PC-9 (cell line): ENCODE measurements around the gene CCDC18. TPM values are rescaled to one million over a fixed set of nuclear protein-coding genes. Genes with fewer than 3 reads are reported as not detected.
"Not testable (repeated sequence)": the region's sequence is repeated elsewhere in the genome, so short reads cannot be mapped to it uniquely, and the experiment has no call there.

ENCODE experiments used
- BruUV-seq: library from RNA; stranded (reverse); fragments of 400-500 nt; replicated peaks from 2 replicates; lab custom pipeline; 2021; lab: Mats Ljungman, UMichigan
- CTCF ChIA-PET: fragments of 300-600 bp; sonication (Branson Sonifier 250); formaldehyde crosslinking; loops from one replicate; lab custom pipeline; 2022; ENCODE audit warnings: antibody characterized with exemption; lab: Charles Lee
- POLR2A ChIA-PET: fragments of 300-600 bp; sonication (Branson Sonifier 250); formaldehyde crosslinking; loops from one replicate; lab custom pipeline; 2022; ENCODE audit warnings: antibody characterized with exemption; ENCODE audit not compliant: unreplicated experiment; lab: Charles Lee
- DNase-seq, 2 experiments: peaks; one replicate each; pipeline versions ENCODE4 v3.0.0 to v3.0.0-alpha.2; 2015 to 2022; ENCODE audit warnings: mixed read lengths in 1 of 2
- H2AFZ ChIP-seq: fragments of 200-600 bp; sonication (generic); 2 replicates; pipeline ENCODE4 v1.8.1; 2017; ENCODE audit warnings: antibody characterized with exemption
- H3F3A ChIP-seq: fragments of 200-600 bp; sonication (generic); 2 replicates; pipeline ENCODE4 v1.8.1; 2017; ENCODE audit warnings: antibody characterized with exemption, mild to moderate bottlenecking, low read depth; ENCODE audit not compliant: insufficient read depth
- H3K27ac ChIP-seq: fragments of 200-600 bp; sonication (generic); 2 replicates; pipeline ENCODE4 v1.6.1; 2016; ENCODE audit warnings: mixed run types
- H3K27me3 ChIP-seq: fragments of 200-600 bp; sonication (generic); 2 replicates; pipeline ENCODE4 v1.6.1; 2016; ENCODE audit warnings: low read depth, mixed run types; ENCODE audit not compliant: insufficient read depth
- H3K36me3 ChIP-seq: fragments of 200-600 bp; sonication (generic); 2 replicates; pipeline ENCODE4 v1.6.1; 2016; ENCODE audit warnings: low read depth, mixed run types
- H3K4me1 ChIP-seq: fragments of 200-600 bp; sonication (generic); replicated peaks from 2 replicates; pipeline ENCODE4 v1.6.1; 2016; ENCODE audit warnings: mixed run types; ENCODE audit not compliant: insufficient read depth
- H3K4me2 ChIP-seq: fragments of 200-600 bp; sonication (generic); 2 replicates; pipeline ENCODE4 v1.6.1; 2017; ENCODE audit warnings: mixed run types
- H3K4me3 ChIP-seq: fragments of 200-600 bp; sonication (generic); 2 replicates; pipeline ENCODE4 v1.6.1; 2016; ENCODE audit warnings: mixed run types
- H3K79me2 ChIP-seq: fragments of 200-600 bp; sonication (generic); 2 replicates; pipeline ENCODE4 v1.6.1; 2017; ENCODE audit warnings: low read depth, mixed run types
- H3K9me2 ChIP-seq: fragments of 200-600 bp; sonication (generic); 2 replicates; pipeline ENCODE4 v1.8.1; 2017; ENCODE audit warnings: mild to moderate bottlenecking; ENCODE audit not compliant: insufficient read depth
- H3K9me3 ChIP-seq: fragments of 200-600 bp; sonication (generic); 2 replicates; pipeline ENCODE4 v1.8.1; 2016; ENCODE audit warnings: low read depth; ENCODE audit not compliant: insufficient read depth
- H4K20me1 ChIP-seq: fragments of 200-600 bp; sonication (generic); 2 replicates; pipeline ENCODE4 v1.8.1; 2017; ENCODE audit not compliant: insufficient read depth
- CTCF ChIP-seq: fragments of 200-600 bp; sonication (generic); conservative IDR thresholded peaks from 2 replicates; pipeline ENCODE4 v1.6.1; 2017; ENCODE audit warnings: mixed run types, antibody characterized with exemption, mild to moderate bottlenecking, moderate library complexity
- EZH2 ChIP-seq: fragments of 200-600 bp; sonication (generic); IDR thresholded peaks from 2 replicates; pipeline ENCODE4 v1.8.0; 2017; ENCODE audit warnings: antibody characterized with exemption, low read depth
- intact Hi-C: fragments of 100-400 bp; cut with micrococcal nuclease; formaldehyde crosslinking; loops from one replicate; pipeline ENCODE4 v1.10.0; 2022; ENCODE audit not compliant: unreplicated experiment
- total RNA-seq: library from RNA; stranded (reverse); gene quantifications from 2 replicates; pipeline ENCODE4 v1.2.3, GENCODE V29; 2021

CCDC18 gene
- total RNA-seq, 1 experiment from 2014 or later, result 15.4 TPM

GRCh38 chr1:93219443-93219842 is 38.9 kb downstream of the CCDC18 start:
- Histone ChIP-seq H3K36me3 (peaks cover 46% of the 10 kb centered on the region), H3K27ac (no peak overlapping the region), H2AFZ (no peak overlapping the region), H3K79me2 (no peaks in the 10 kb centered on the region), H3K27me3 (no peaks in the 10 kb centered on the region), H3K9me3 (no peaks in the 10 kb centered on the region), H3K4me3 (no peak overlapping the region), H4K20me1 (no peaks in the 10 kb centered on the region), H3K4me1 (no peaks in the 10 kb centered on the region), H3K9me2 (no peaks in the 10 kb centered on the region), H3K4me2 (no peak overlapping the region), H3F3A (no peaks in the 10 kb centered on the region)
- POLR2A ChIA-PET, result no interaction called here
- TF ChIP-seq CTCF (no peak), EZH2 (no peak)
- CTCF ChIA-PET, result no interaction called here
- intact Hi-C loops, result no loop called here
- no peak for DNase-seq
- no TSS peak for BruUV-seq

- DNase-seq, H3K79me2 ChIP-seq, BruUV-seq, H3K27me3 ChIP-seq, H3K9me2 ChIP-seq, H2AFZ ChIP-seq, intact Hi-C loops, H3K9me3 ChIP-seq, H3K4me1 ChIP-seq, POLR2A ChIA-PET, H3K4me3 ChIP-seq, H3K27ac ChIP-seq, H3F3A ChIP-seq, H4K20me1 ChIP-seq, H3K4me2 ChIP-seq, CTCF ChIA-PET: not testable (repeated sequence)
- H3K36me3 ChIP-seq, result peaks cover 40% of the 10 kb centered on the region
Observed at GRCh38 chr1:93220716-93221115, 40.2 kb downstream of the CCDC18 start.

GRCh38 chr1:93221913-93222312 is 41.4 kb downstream of the CCDC18 start:
- H3K27me3 ChIP-seq, result no peaks in the 10 kb centered on the region
- H3K9me2 ChIP-seq, result no peaks in the 10 kb centered on the region; the same call in 1 of the 2 replicates
- POLR2A ChIA-PET, result interaction anchor here (0.6 kb wide), 1 partner anchor 70 kb away, joined by 3 read pairs; no protein-coding TSS in a partner anchor
- no peak for DNase-seq
- no peaks in the 10 kb centered on the region for H4K20me1 ChIP-seq
- H2AFZ ChIP-seq, result no peak overlapping the region
- intact Hi-C loops, result no loop called here
- no peak overlapping the region for H3K4me3 ChIP-seq
- TF ChIP-seq CTCF, result no peak
- no peak for TF ChIP-seq EZH2
- CTCF ChIA-PET, result no interaction called here
- no peaks in the 10 kb centered on the region for H3K4me1 ChIP-seq
- no peak overlapping the region for H3K4me2 ChIP-seq
- peaks cover 4% of the 10 kb centered on the region; the same call in 1 of the 2 replicates for H3F3A ChIP-seq
- no TSS peak for BruUV-seq
- no peaks in the 10 kb centered on the region for H3K79me2 ChIP-seq
- H3K9me3 ChIP-seq, result no peaks in the 10 kb centered on the region
- H3K27ac ChIP-seq, result no peak overlapping the region
- H3K36me3 ChIP-seq, result peaks cover 35% of the 10 kb centered on the region
